GM19395 (cell line): ENCODE results near the gene PRSS3.
"Not testable (repeated sequence)": the region's sequence is repeated elsewhere in the genome, so short reads cannot be mapped to it uniquely, and the experiment has no call there.

Experiments
- ATAC-seq: cut with Tn5 transposase; IDR thresholded peaks from one replicate; pipeline ENCODE4 v1.9.1; 2021; ENCODE audit warnings: mild to moderate bottlenecking, moderate library complexity; ENCODE audit not compliant: unreplicated experiment

Gene PRSS3

GRCh38 chr9:33816327-33817252 is 21.2 kb downstream of the PRSS3 start, which contains the start of gene UBE2R2:
TSS of gene UBE2R2 (plus strand) at chr9:33817160. CDS start at chr9:33817758, 598 bp downstream.
- ATAC-seq: peak; percentile 65

GRCh38 chr9:33817327-33818166 is 22.2 kb downstream of the PRSS3 start:
- peak; percentile 27 for ATAC-seq

GRCh38 chr9:33818167-33818846 is 22.9 kb downstream of the PRSS3 start:
- no peak for ATAC-seq

- ATAC-seq: no peak
These were observed 23.6 kb downstream of the PRSS3 start for GRCh38 chr9:33818847-33819500.

- no peak for ATAC-seq
These were observed 24.9 kb downstream of the PRSS3 start for GRCh38 chr9:33820231-33820745.

GRCh38 chr9:33823801-33824200 is 28.4 kb downstream of the PRSS3 start:
- no peak for ATAC-seq

GRCh38 chr9:33827285-33827684 is 31.9 kb downstream of the PRSS3 start:
- not testable (repeated sequence) for ATAC-seq

- not testable (repeated sequence) for ATAC-seq
These were observed 34.4 kb downstream of the PRSS3 start for GRCh38 chr9:33829641-33830230.

GRCh38 chr9:33835625-33836260 is 40.4 kb downstream of the PRSS3 start:
- no peak for ATAC-seq

GRCh38 chr9:33836261-33836660 is 40.9 kb downstream of the PRSS3 start:
- peak; percentile 62 for ATAC-seq

GRCh38 chr9:33837138-33837537 is 41.8 kb downstream of the PRSS3 start:
- ATAC-seq: no peak

GRCh38 chr9:33840381-33840780 is 45.0 kb downstream of the PRSS3 start:
- no peak for ATAC-seq

GRCh38 chr9:33843312-33843961 is 48.1 kb downstream of the PRSS3 start:
- no peak for ATAC-seq

- ATAC-seq: no peak
These were observed 50.9 kb downstream of the PRSS3 start for GRCh38 chr9:33846231-33846630.

- ATAC-seq: not testable (repeated sequence)
These were observed 52.5 kb downstream of the PRSS3 start for GRCh38 chr9:33847894-33848205.
